ENCODE results near the gene RETREG3. TPM values are rescaled to one million over a fixed set of nuclear protein-coding genes. Genes with fewer than 3 reads are reported as not detected.
"Not testable (repeated sequence)": the region's sequence is repeated elsewhere in the genome, so short reads cannot be mapped to it uniquely, and the experiment has no call there.

Gene RETREG3
- total and polyA plus RNA-seq, 7 donors = 13.9 to 43.2 (median 35.0) TPM

- intact Hi-C loops (cut with DNase I) = no loop called here
- WGBS, 3 donors = 39 to 49% (median 43%) methylated on average over 38 to 39 of the region's 39 CpGs
- H3K4me1 ChIP-seq = peaks cover 15% of the 10 kb centered on the region
- no peaks in the 10 kb centered on the region for H3K27me3 ChIP-seq (ENCODE audit: insufficient read depth in 3 of 3, low read length in 2 of 3)
- peak overlapping the region; percentile 15 for H3K4me3 ChIP-seq
- ATAC-seq (peak; percentile 48 to 71 (median 61)), DNase-seq (peak in 1 of 2 donors; percentile 71)
- H3K36me3 ChIP-seq (ENCODE audit: insufficient read depth in 1 of 2, low read depth in 1 of 2) = peaks cover 0 to 55% of the 10 kb centered on the region in 2 donors
- H3K9me3 ChIP-seq = no peaks in the 10 kb centered on the region
- TF ChIP-seq, protein P1, sequence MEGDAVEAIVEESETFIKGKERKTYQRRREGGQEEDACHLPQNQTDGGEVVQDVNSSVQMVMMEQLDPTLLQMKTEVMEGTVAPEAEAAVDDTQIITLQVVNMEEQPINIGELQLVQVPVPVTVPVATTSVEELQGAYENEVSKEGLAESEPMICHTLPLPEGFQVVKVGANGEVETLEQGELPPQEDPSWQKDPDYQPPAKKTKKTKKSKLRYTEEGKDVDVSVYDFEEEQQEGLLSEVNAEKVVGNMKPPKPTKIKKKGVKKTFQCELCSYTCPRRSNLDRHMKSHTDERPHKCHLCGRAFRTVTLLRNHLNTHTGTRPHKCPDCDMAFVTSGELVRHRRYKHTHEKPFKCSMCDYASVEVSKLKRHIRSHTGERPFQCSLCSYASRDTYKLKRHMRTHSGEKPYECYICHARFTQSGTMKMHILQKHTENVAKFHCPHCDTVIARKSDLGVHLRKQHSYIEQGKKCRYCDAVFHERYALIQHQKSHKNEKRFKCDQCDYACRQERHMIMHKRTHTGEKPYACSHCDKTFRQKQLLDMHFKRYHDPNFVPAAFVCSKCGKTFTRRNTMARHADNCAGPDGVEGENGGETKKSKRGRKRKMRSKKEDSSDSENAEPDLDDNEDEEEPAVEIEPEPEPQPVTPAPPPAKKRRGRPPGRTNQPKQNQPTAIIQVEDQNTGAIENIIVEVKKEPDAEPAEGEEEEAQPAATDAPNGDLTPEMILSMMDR (IDR thresholded peaks at IDR 0.05) = no peak
- peak overlapping the region; percentile 80 for H3K27ac ChIP-seq
These were observed 65.7 kb downstream of the RETREG3 start for GRCh38 chr17:42543190-42544079.

DNA sequence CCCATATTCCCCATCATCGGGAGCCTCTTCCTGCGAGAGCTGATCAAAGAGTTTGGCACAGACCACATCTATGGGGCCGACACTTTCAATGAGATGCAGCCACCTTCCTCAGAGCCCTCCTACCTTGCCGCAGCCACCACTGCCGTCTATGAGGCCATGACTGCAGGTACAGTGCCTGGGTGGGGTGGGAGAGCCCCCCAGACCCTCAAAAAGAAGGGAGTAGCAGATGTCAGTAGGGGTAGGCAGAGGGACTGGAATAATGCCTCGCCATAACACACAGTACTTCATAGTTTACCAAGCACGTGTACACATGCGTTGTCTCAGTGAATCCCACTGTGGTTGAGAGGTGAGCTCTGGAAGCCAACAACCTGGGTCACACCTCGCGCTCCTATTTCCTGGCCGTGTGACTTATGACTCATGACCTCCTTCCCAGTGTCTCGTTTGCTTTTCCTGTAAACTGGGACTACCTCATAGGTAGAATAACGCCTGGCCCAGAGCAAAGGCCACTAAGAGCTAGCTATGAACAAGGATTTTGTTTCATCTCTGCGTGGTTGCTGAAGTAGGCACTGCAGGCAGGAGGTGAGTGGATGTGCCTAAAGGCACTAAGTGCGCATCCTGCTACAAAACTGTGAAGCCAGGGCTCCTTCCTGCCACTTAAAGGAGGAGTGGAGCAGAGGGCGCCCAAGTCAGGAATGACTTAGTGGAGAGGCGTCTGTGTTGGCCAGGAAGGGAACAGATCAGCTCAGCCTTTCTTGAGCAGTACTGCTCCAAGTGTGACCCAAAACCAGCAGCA lies 67.9 kb downstream of the RETREG3 start:
- Histone ChIP-seq H3K27ac (peak overlapping the region; percentile 16), H3K9me3 (no peaks in the 10 kb centered on the region), H3K4me3 (no peak overlapping the region), H3K4me1 (peaks cover 28% of the 10 kb centered on the region), H3K27me3 (ENCODE audit: insufficient read depth in 3 of 3, low read length in 2 of 3) (no peaks in the 10 kb centered on the region), H3K36me3 (ENCODE audit: insufficient read depth in 1 of 2, low read depth in 1 of 2) (peaks cover 0 to 59% of the 10 kb centered on the region in 2 donors)
- intact Hi-C loops (cut with DNase I) = no loop called here
- WGBS, 3 donors = 75 to 79% (median 77%) methylated on average over 17 of the region's 17 CpGs
- ATAC-seq (no peak), DNase-seq (peak in 1 of 2 donors; percentile 40)
- TF ChIP-seq, protein P1 (IDR thresholded peaks at IDR 0.05) = no peak

DNA sequence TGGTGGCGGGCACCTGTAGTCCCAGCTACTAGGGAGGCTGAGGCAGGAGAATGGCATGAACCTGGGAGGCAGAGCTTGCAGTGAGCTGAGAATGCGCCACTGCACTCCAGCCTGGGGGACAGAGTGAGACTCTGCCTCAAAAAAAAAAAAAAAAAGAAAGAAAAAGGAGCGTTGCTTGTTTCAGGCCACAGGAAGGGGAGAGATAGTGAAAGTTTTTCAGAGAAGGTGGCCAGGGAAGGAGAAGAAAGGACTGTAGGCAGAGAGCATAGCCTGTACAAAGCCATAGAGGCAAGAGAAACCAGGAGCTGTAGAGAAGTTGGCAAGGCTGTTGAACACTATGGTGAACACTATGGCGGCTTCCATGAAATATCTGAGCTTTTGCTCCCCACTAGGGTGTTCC lies 68.6 kb downstream of the RETREG3 start:
- H3K27ac ChIP-seq = peak overlapping the region; percentile 16
- intact Hi-C loops (cut with DNase I); DNase-seq; H3K4me3 ChIP-seq; H3K9me3 ChIP-seq; ATAC-seq; H3K27me3 ChIP-seq (ENCODE audit: insufficient read depth in 3 of 3, low read length in 2 of 3): not testable (repeated sequence)
- H3K36me3 ChIP-seq (ENCODE audit: insufficient read depth in 1 of 2, low read depth in 1 of 2) = peaks cover 0 to 59% of the 10 kb centered on the region in 2 donors
- 89 to 92% (median 90%) methylated on average over 4 of the region's 4 CpGs for WGBS, 3 donors
- H3K4me1 ChIP-seq = peaks cover 29% of the 10 kb centered on the region

GRCh38 chr17:42538482-42538881 lies 70.7 kb downstream of the RETREG3 start:
- no peaks in the 10 kb centered on the region for H3K27me3 ChIP-seq (ENCODE audit: insufficient read depth in 3 of 3, low read length in 2 of 3)
- H3K4me1 ChIP-seq = peaks cover 27% of the 10 kb centered on the region
- H3K9me3 ChIP-seq = no peaks in the 10 kb centered on the region
- TF ChIP-seq, protein P1 (IDR thresholded peaks at IDR 0.05) = no peak
- intact Hi-C loops (cut with DNase I) = no loop called here
- DNase-seq (peak in 1 of 2 donors; percentile 50), ATAC-seq (no peak)
- WGBS, 3 donors = 94 to 97% (median 94%) methylated on average over 14 of the region's 14 CpGs
- H3K27ac ChIP-seq = peak overlapping the region; percentile 92
- peaks cover 0 to 54% of the 10 kb centered on the region in 2 donors for H3K36me3 ChIP-seq (ENCODE audit: insufficient read depth in 1 of 2, low read depth in 1 of 2)
- no peak overlapping the region for H3K4me3 ChIP-seq

Measured in psoas muscle (tissue), 8 donors.